Neural cell (in vitro differentiated cells): ENCODE measurements around the gene LIME1. TPM values are rescaled to one million over a fixed set of nuclear protein-coding genes. Genes with fewer than 3 reads are reported as not detected.

Source experiments
- H2AFZ ChIP-seq: fragments of 200-600, 300-800 bp; sonication (generic), shearing (Covaris generic); 2 replicates; pipeline ENCODE4 v1.6.0; 2014; ENCODE audit warnings: low read depth, mild to moderate bottlenecking, antibody characterized with exemption, low read length, moderate library complexity
- H3F3A ChIP-seq: fragments of 200-600 bp; shearing (Covaris generic); 2 replicates; pipeline ENCODE4 v1.6.1; 2016; ENCODE audit warnings: mild to moderate bottlenecking, moderate library complexity, mixed read lengths, antibody characterized with exemption, low read length; ENCODE audit not compliant: insufficient read depth, poor library complexity, severe bottlenecking
- H3K27ac ChIP-seq: fragments of 200-600, 300-800 bp; sonication (generic), shearing (Covaris generic); 2 replicates; pipeline ENCODE4 v1.5.1; 2014; ENCODE audit warnings: mild to moderate bottlenecking, low read length, moderate library complexity
- H3K27me3 ChIP-seq: fragments of 300-800, 200-600 bp; sonication (generic), shearing (Covaris generic); 2 replicates; pipeline ENCODE4 v1.6.0; 2014; ENCODE audit warnings: mild to moderate bottlenecking, low read depth, low read length, moderate library complexity; ENCODE audit not compliant: insufficient read depth
- H3K36me3 ChIP-seq: fragments of 300-800, 200-600 bp; sonication (generic), shearing (Covaris generic); 2 replicates; pipeline ENCODE4 v1.5.1; 2014; ENCODE audit warnings: mild to moderate bottlenecking, antibody characterized with exemption, low read length, moderate library complexity; ENCODE audit not compliant: insufficient read depth
- H3K4me2 ChIP-seq: fragments of 300-800, 200-600 bp; sonication (generic), shearing (Covaris generic); 2 replicates; pipeline ENCODE4 v1.6.0; 2014; ENCODE audit warnings: mild to moderate bottlenecking, low read length
- H3K4me3 ChIP-seq: fragments of 300-800, 200-600 bp; sonication (generic), shearing (Covaris generic); 2 replicates; pipeline ENCODE4 v1.5.1; 2014; ENCODE audit warnings: mild to moderate bottlenecking, low read length, moderate library complexity
- H3K79me2 ChIP-seq: fragments of 200-600 bp; shearing (Covaris generic); replicated peaks from 2 replicates; pipeline ENCODE4 v1.6.0; 2014; ENCODE audit warnings: mild to moderate bottlenecking, low read length, moderate library complexity; ENCODE audit not compliant: insufficient read depth
- H3K9ac ChIP-seq: fragments of 300-800, 200-600 bp; sonication (generic), shearing (Covaris generic); 2 replicates; pipeline ENCODE4 v1.6.1; 2016; ENCODE audit warnings: mild to moderate bottlenecking, low read length, mixed read lengths
- H3K9me2 ChIP-seq: fragments of 200-600 bp; shearing (Covaris generic); 2 replicates; pipeline ENCODE4 v1.6.1; 2016; ENCODE audit warnings: mild to moderate bottlenecking, low read length, mixed read lengths; ENCODE audit not compliant: insufficient read depth
- H3K9me3 ChIP-seq: fragments of 200-600, 300-800 bp; sonication (generic), shearing (Covaris generic); 2 replicates; pipeline ENCODE4 v1.6.1; 2016; ENCODE audit warnings: mild to moderate bottlenecking, mixed run types, low read length, moderate library complexity, mixed read lengths
- H4K20me1 ChIP-seq: fragments of 200-600 bp; shearing (Covaris generic); 2 replicates; pipeline ENCODE4 v1.6.1; 2016; ENCODE audit warnings: mild to moderate bottlenecking, mixed run types; ENCODE audit not compliant: insufficient read depth
- EP300 ChIP-seq: fragments of 450-650 bp; conservative IDR thresholded peaks from 2 replicates; pipeline ENCODE4 v1.6.1; 2014; ENCODE audit warnings: antibody characterized with exemption, mild to moderate bottlenecking, moderate library complexity; ENCODE audit not compliant: poor library complexity, severe bottlenecking
- EZH2 ChIP-seq: fragments of 200-600, 300-800 bp; shearing (Covaris generic), sonication (generic); IDR thresholded peaks from 2 replicates; pipeline ENCODE4 v1.6.1; 2014; ENCODE audit warnings: antibody characterized with exemption, low read length, borderline replicate concordance, mild to moderate bottlenecking; ENCODE audit not compliant: insufficient read depth, poor library complexity, severe bottlenecking
- MXI1 ChIP-seq: fragments of 450-650 bp; conservative IDR thresholded peaks from 2 replicates; pipeline ENCODE4 v1.6.1; 2014; ENCODE audit warnings: antibody characterized with exemption, mild to moderate bottlenecking; ENCODE audit not compliant: poor library complexity, severe bottlenecking
- POLR2AphosphoS5 ChIP-seq: IDR thresholded peaks from 2 replicates; pipeline ENCODE4 v1.6.1; 2012
- RAD21 ChIP-seq: fragments of 450-650 bp; conservative IDR thresholded peaks from 2 replicates; pipeline ENCODE4 v1.6.1; 2014; ENCODE audit warnings: antibody characterized with exemption, mild to moderate bottlenecking, moderate library complexity
- SMC3 ChIP-seq: fragments of 450-650 bp; conservative IDR thresholded peaks from 2 replicates; pipeline ENCODE4 v1.6.1; 2014; ENCODE audit warnings: antibody characterized with exemption, mild to moderate bottlenecking, moderate library complexity; ENCODE audit not compliant: poor library complexity
- TAF1 ChIP-seq: IDR thresholded peaks from 2 replicates; pipeline ENCODE4 v1.6.1; 2012; ENCODE audit warnings: low read depth
- polyA plus RNA-seq: library from polyadenylated mRNA; depleted of rRNA; stranded (reverse); fragments of >200 nt; gene quantifications from 2 replicates; pipeline ENCODE4 v1.2.3, GENCODE V29; 2014
- TF ChIP-seq, protein P1 (sequence below): fragments of 450-650 bp; IDR thresholded peaks from 2 replicates; pipeline ENCODE4 v1.5.1; 2014; ENCODE audit warnings: antibody characterized with exemption, mild to moderate bottlenecking, moderate library complexity; ENCODE audit not compliant: poor library complexity, severe bottlenecking
- TF ChIP-seq, protein P2 (sequence below): IDR thresholded peaks from 2 replicates; pipeline ENCODE4 v1.6.1; 2012; ENCODE audit warnings: borderline replicate concordance

The LIME1 gene
- polyA plus RNA-seq, 1 donor from 2014 or later = 65.2 TPM

DNA sequence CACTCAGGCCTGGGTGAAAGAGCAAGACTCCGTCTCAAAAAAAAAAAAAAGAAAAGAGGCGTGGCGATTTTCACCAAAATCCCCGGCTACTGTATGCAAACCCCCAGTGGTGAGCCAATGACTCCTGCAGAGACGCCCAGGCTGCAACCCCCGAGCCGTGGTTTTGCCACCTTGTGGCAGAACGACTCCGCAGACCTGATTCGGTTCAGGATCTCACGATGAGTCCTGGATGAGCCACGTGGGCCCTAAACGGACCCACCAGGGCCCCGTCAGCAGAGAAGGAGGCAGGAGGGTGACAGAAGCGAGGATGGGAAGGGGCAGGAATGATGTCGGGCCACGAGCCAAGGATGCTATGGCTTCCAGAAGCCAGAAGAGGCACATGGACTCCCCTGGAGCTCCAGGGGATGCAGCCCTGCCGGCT, 45.6 kb downstream of the LIME1 start:
- Histone ChIP-seq H3K4me2 (no peak overlapping the region), H3K27me3 (no peaks in the 10 kb centered on the region), H3K9me3 (no peaks in the 10 kb centered on the region), H3K9ac (no peak overlapping the region), H4K20me1 (no peaks in the 10 kb centered on the region), H3K4me3 (no peak overlapping the region), H3K36me3 (no peaks in the 10 kb centered on the region), H3K27ac (no peak overlapping the region), H3F3A (peaks cover 3% of the 10 kb centered on the region), H2AFZ (no peak overlapping the region), H3K79me2 (peaks cover 10% of the 10 kb centered on the region), H3K9me2 (no peaks in the 10 kb centered on the region)
- TF ChIP-seq RAD21 = no peak
- TF ChIP-seq TAF1 = no peak
- no peak for TF ChIP-seq EZH2
- TF ChIP-seq MXI1 = no peak
- TF ChIP-seq POLR2AphosphoS5 = no peak
- no peak for TF ChIP-seq SMC3
- TF ChIP-seq EP300 = no peak
- TF ChIP-seq, protein P1, sequence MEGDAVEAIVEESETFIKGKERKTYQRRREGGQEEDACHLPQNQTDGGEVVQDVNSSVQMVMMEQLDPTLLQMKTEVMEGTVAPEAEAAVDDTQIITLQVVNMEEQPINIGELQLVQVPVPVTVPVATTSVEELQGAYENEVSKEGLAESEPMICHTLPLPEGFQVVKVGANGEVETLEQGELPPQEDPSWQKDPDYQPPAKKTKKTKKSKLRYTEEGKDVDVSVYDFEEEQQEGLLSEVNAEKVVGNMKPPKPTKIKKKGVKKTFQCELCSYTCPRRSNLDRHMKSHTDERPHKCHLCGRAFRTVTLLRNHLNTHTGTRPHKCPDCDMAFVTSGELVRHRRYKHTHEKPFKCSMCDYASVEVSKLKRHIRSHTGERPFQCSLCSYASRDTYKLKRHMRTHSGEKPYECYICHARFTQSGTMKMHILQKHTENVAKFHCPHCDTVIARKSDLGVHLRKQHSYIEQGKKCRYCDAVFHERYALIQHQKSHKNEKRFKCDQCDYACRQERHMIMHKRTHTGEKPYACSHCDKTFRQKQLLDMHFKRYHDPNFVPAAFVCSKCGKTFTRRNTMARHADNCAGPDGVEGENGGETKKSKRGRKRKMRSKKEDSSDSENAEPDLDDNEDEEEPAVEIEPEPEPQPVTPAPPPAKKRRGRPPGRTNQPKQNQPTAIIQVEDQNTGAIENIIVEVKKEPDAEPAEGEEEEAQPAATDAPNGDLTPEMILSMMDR = no peak
- TF ChIP-seq, protein P2, sequence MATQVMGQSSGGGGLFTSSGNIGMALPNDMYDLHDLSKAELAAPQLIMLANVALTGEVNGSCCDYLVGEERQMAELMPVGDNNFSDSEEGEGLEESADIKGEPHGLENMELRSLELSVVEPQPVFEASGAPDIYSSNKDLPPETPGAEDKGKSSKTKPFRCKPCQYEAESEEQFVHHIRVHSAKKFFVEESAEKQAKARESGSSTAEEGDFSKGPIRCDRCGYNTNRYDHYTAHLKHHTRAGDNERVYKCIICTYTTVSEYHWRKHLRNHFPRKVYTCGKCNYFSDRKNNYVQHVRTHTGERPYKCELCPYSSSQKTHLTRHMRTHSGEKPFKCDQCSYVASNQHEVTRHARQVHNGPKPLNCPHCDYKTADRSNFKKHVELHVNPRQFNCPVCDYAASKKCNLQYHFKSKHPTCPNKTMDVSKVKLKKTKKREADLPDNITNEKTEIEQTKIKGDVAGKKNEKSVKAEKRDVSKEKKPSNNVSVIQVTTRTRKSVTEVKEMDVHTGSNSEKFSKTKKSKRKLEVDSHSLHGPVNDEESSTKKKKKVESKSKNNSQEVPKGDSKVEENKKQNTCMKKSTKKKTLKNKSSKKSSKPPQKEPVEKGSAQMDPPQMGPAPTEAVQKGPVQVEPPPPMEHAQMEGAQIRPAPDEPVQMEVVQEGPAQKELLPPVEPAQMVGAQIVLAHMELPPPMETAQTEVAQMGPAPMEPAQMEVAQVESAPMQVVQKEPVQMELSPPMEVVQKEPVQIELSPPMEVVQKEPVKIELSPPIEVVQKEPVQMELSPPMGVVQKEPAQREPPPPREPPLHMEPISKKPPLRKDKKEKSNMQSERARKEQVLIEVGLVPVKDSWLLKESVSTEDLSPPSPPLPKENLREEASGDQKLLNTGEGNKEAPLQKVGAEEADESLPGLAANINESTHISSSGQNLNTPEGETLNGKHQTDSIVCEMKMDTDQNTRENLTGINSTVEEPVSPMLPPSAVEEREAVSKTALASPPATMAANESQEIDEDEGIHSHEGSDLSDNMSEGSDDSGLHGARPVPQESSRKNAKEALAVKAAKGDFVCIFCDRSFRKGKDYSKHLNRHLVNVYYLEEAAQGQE = no peak

DNA sequence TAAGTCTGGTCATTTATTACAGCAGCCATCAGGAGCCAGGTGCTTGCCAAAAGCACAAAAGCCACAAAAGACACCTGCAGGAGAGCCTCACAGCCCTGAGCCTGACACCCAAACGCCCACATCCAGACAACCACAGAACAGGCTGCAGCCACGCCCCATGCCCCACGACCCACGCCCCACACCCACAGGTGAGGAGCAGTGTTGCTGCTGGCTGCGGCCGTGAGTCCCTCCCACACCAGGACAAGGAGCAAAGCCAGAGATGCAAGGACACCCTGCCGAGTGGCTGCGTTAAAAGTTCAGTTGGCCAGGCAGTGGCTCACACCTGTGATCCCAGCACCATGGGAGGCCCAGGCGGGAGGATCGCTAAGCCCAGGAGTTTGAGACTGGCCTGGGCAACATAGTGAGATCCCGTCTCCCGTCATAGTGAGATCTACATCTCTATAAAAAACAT, 46.1 kb downstream of the LIME1 start:
- Histone ChIP-seq H3F3A (peaks cover 3% of the 10 kb centered on the region), H3K9me3 (no peaks in the 10 kb centered on the region), H3K4me3 (no peak overlapping the region), H2AFZ (no peak overlapping the region), H3K9me2 (no peaks in the 10 kb centered on the region), H4K20me1 (no peaks in the 10 kb centered on the region), H3K36me3 (no peaks in the 10 kb centered on the region), H3K27me3 (no peaks in the 10 kb centered on the region), H3K79me2 (peaks cover 6% of the 10 kb centered on the region), H3K9ac (no peak overlapping the region), H3K4me2 (no peak overlapping the region), H3K27ac (no peak overlapping the region)
- TF ChIP-seq, protein P1 = no peak
- TF ChIP-seq RAD21 = no peak
- no peak for TF ChIP-seq SMC3
- no peak for TF ChIP-seq EZH2
- TF ChIP-seq TAF1 = no peak
- TF ChIP-seq EP300 = no peak
- no peak for TF ChIP-seq POLR2AphosphoS5
- TF ChIP-seq, protein P2 = no peak
- TF ChIP-seq MXI1 = no peak
